Measurements from ENCODE around the gene MORN2. TPM values are rescaled to one million over a fixed set of nuclear protein-coding genes. Genes with fewer than 3 reads are reported as not detected.

The MORN2 gene
- total RNA-seq, 2 experiments from 2014 or later, result 1.3 to 1.7 TPM

GRCh38 chr2:38907242-38907641 lies 31.5 kb downstream of the MORN2 start:
- CTCF ChIA-PET, result no interaction called here
- no peaks in the 10 kb centered on the region for H3K36me3 Mint-ChIP-seq (ENCODE audit: low read depth)

GRCh38 chr2:38907743-38908562 lies 32.2 kb downstream of the MORN2 start:
- peaks cover 20% of the 10 kb centered on the region for H3K4me1 Mint-ChIP-seq
- no peak overlapping the region for H3K4me3 Mint-ChIP-seq
- peak; percentile 21 for DNase-seq
- no peaks in the 10 kb centered on the region for H3K27me3 Mint-ChIP-seq
- POLR2A ChIA-PET, result interaction anchor here (1.0 kb wide), 1 partner anchor 321 kb away, joined by 3 read pairs; no protein-coding TSS in a partner anchor
- H3K36me3 Mint-ChIP-seq (ENCODE audit: low read depth), result no peaks in the 10 kb centered on the region
- CTCF ChIA-PET, result interaction anchor here (1.5 kb wide), 1 partner anchor 39 kb away, joined by 3 read pairs; no protein-coding TSS in a partner anchor
- H3K27ac Mint-ChIP-seq, result peak overlapping the region; percentile 32
- no peaks in the 10 kb centered on the region for H3K9me3 Mint-ChIP-seq

More at GRCh38 chr2:38907242-38907641, 31.5 kb downstream of the MORN2 start:
- POLR2A ChIA-PET, result interaction anchor here (1.0 kb wide), 1 partner anchor 322 kb away, joined by 3 read pairs; no protein-coding TSS in a partner anchor
- Mint-ChIP-seq H3K27ac (no peak overlapping the region), H3K4me1 (peaks cover 20% of the 10 kb centered on the region), H3K9me3 (no peaks in the 10 kb centered on the region), H3K4me3 (no peak overlapping the region), H3K27me3 (no peaks in the 10 kb centered on the region)
- DNase-seq, result no peak

DNA sequence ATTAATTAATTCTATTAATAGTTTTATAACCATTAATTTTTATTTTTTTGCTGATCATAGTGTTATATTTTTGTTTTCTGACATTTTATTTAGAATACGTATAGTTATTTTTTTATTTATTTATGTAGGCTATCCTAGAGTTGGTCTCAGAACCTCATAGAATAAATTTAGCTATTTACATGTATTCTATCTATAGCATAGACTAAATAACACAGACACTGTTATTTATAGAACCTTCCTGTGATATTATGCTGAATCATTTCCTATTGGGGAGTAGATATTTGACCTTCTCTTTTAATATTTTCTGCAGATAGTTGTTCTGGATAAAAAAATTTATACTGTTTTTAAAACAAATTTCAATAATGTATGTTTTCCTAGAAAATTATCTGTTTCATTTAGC lies 34.1 kb downstream of the MORN2 start:
- POLR2A ChIA-PET, result interaction anchor here (0.6 kb wide), 1 partner anchor 39 kb away, joined by 3 read pairs; no protein-coding TSS in a partner anchor
- no peaks in the 10 kb centered on the region for H3K27me3 Mint-ChIP-seq
- H3K4me3 Mint-ChIP-seq, result no peak overlapping the region
- no peaks in the 10 kb centered on the region for H3K9me3 Mint-ChIP-seq
- no peak for DNase-seq
- peaks cover 20% of the 10 kb centered on the region for H3K4me1 Mint-ChIP-seq
- H3K27ac Mint-ChIP-seq, result no peak overlapping the region
- CTCF ChIA-PET, result no interaction called here
- H3K36me3 Mint-ChIP-seq (ENCODE audit: low read depth), result no peaks in the 10 kb centered on the region

DNA sequence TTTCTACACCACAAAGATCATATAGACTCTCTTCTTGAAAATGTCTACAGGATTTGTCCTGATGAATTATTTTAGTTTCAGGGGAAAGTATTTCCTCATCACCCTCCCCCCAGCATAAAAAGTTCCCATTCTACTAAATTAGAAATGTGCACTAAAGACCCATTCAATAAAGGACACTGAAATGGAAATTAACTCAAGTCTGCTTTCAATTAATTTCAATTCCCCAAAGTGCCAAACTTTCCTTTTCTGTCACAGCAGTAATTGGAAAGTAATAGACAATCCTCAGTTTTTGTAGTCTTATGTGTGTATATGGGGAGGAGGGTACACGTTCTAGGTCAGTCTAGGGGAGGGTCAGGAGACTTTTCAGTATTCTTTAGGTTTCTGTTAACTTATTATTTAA lies 35.4 kb downstream of the MORN2 start:
- no peak for DNase-seq
- Mint-ChIP-seq H3K9me3 (no peaks in the 10 kb centered on the region), H3K27ac (no peak overlapping the region), H3K4me3 (no peak overlapping the region), H3K36me3 (ENCODE audit: low read depth) (no peaks in the 10 kb centered on the region), H3K4me1 (peaks cover 20% of the 10 kb centered on the region), H3K27me3 (no peaks in the 10 kb centered on the region)
- POLR2A ChIA-PET, result no interaction called here
- CTCF ChIA-PET, result no interaction called here

DNA sequence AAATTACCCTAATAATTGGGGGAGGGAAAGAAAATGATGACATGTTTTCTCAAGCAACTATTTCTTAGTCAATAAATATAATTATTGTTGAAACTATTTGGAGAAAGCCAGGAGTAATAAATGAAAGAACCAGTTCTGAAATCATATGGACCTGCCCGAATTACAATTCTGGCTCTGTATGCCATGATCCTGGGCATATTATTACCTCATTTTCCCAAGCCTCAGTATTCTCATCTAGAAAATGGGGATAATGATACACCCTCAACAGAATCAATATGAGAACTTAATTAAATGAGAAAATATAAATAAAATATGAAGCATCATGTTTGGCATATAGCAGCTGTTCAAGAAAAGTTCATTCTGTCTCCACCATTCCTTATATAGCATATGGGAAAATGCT lies 36.8 kb downstream of the MORN2 start:
- CTCF ChIA-PET, result no interaction called here
- Mint-ChIP-seq H3K4me3 (no peak overlapping the region), H3K9me3 (no peaks in the 10 kb centered on the region), H3K4me1 (peaks cover 14% of the 10 kb centered on the region), H3K36me3 (ENCODE audit: low read depth) (no peaks in the 10 kb centered on the region), H3K27me3 (peaks cover 1% of the 10 kb centered on the region), H3K27ac (no peak overlapping the region)
- DNase-seq, result no peak
- POLR2A ChIA-PET, result interaction anchor here (1.3 kb wide), 1 partner anchor 161 kb away, joined by 3 read pairs; the partner anchor contains the start of gene SRSF7

DNA sequence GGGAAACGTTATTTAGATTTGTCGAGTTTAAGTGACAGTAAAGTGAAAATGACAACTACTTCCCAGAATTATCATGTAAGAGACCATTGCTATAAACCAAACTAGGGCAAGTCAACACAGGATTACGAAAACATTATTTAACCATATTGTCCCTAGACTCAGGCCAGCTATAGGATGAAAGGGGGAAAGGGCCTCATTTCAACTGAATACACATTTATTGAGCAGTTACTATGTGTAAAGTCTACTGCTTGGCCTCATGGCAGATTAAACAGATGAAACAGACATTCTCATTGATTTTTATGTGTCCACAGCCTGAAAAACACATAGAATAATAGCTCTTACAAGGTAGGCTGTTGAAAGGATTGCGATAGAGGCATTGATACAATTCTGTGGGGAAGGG lies 46.6 kb downstream of the MORN2 start:
- H3K27me3 Mint-ChIP-seq, result peaks cover 16% of the 10 kb centered on the region
- H3K36me3 Mint-ChIP-seq (ENCODE audit: low read depth), result no peaks in the 10 kb centered on the region
- ChIA-PET POLR2A (no interaction called here), CTCF (interaction anchor here (1.1 kb wide), 1 partner anchor 25 kb away, joined by 3 read pairs; no protein-coding TSS in a partner anchor)
- H3K27ac Mint-ChIP-seq, result no peak overlapping the region
- no peaks in the 10 kb centered on the region for H3K4me1 Mint-ChIP-seq
- no peaks in the 10 kb centered on the region for H3K9me3 Mint-ChIP-seq
- no peak overlapping the region for H3K4me3 Mint-ChIP-seq
- DNase-seq, result no peak

- Mint-ChIP-seq H3K9me3 (no peaks in the 10 kb centered on the region), H3K27me3 (peaks cover 16% of the 10 kb centered on the region), H3K4me1 (no peaks in the 10 kb centered on the region), H3K36me3 (ENCODE audit: low read depth) (no peaks in the 10 kb centered on the region), H3K27ac (no peak overlapping the region), H3K4me3 (no peak overlapping the region)
- DNase-seq, result no peak
- ChIA-PET POLR2A (interaction anchor here (1.4 kb wide), 1 partner anchor 21 kb away, joined by 3 read pairs; no protein-coding TSS in a partner anchor), CTCF (no interaction called here)
Observed at GRCh38 chr2:38922902-38923301, 47.1 kb downstream of the MORN2 start.

- no peaks in the 10 kb centered on the region for H3K9me3 Mint-ChIP-seq
- DNase-seq, result no peak
- H3K27ac Mint-ChIP-seq, result no peak overlapping the region
- CTCF ChIA-PET, result interaction anchor here (1.3 kb wide), 1 partner anchor 22 kb away, joined by 3 read pairs; no protein-coding TSS in a partner anchor
- no peaks in the 10 kb centered on the region for H3K4me1 Mint-ChIP-seq
- H3K36me3 Mint-ChIP-seq (ENCODE audit: low read depth), result no peaks in the 10 kb centered on the region
- no peak overlapping the region for H3K4me3 Mint-ChIP-seq
- POLR2A ChIA-PET, result no interaction called here
- peaks cover 18% of the 10 kb centered on the region for H3K27me3 Mint-ChIP-seq
Observed at GRCh38 chr2:38925982-38926381, 50.2 kb downstream of the MORN2 start.

DNA sequence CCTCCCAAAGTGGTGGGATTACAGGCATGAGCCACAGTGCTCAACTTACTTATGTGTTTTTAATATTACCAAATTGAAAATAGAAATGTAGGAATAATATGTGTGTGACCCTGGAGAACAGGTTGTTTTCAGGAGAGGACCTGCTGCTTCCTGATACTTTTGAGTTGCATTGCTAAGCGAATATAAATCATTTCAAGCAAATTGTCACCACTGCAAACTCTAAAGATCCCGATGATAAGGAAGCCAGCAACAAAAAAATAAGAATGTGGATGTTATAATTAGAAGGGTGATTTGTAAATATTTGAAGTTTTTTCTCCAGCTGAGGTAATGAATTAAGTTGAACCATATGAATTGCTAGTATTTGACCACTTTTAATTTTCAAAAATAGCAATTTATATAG lies 54.8 kb downstream of the MORN2 start:
- Mint-ChIP-seq H3K27me3 (peaks cover 19% of the 10 kb centered on the region), H3K4me1 (no peaks in the 10 kb centered on the region), H3K9me3 (no peaks in the 10 kb centered on the region), H3K36me3 (ENCODE audit: low read depth) (no peaks in the 10 kb centered on the region), H3K4me3 (no peak overlapping the region), H3K27ac (no peak overlapping the region)
- POLR2A ChIA-PET, result no interaction called here
- CTCF ChIA-PET, result no interaction called here
- no peak for DNase-seq

Other genes starting within 250 kb of the MORN2 start
- 10 to 100 TPM; 94.7 to 97.4 TPM for gene GALM, start 209.9 kb upstream of the MORN2 start, total RNA-seq
- 100 to 1,000 TPM; 243 to 249 TPM for gene SRSF7, start 124.6 kb upstream of the MORN2 start, total RNA-seq
- gene GEMIN6, start 97.8 kb upstream of the MORN2 start, total RNA-seq, result 10 to 100 TPM; 12.0 to 15.3 TPM
- gene DHX57, start within 50 bp of the MORN2 start, total RNA-seq, result 10 to 100 TPM; 12.1 to 12.8 TPM
- gene ARHGEF33, start 13.9 kb downstream of the MORN2 start, total RNA-seq, result under 1 TPM in 1 of 2 experiments, not detected in 1; 0.28 TPM
- gene SOS1, start 245.1 kb downstream of the MORN2 start, total RNA-seq, result 100 to 1,000 TPM; 229 to 254 TPM

Data from activated CD4-positive, alpha-beta memory T cell treated with anti-CD3 and anti-CD28 coated beads, Interleukin-2, amount 10 ng/mL, durations not matched to agents 7 days and 5 days (primary cell).